ENCODE measurements around the gene CKMT2.

GRCh38 chr5:81203729-81204128, 29.4 kb upstream of the CKMT2 start:
- TF ChIP-seq EZH2 (IDR thresholded peaks at IDR 0.05; ENCODE audit: low read depth, unreplicated experiment) (no peak), CTCF (conservative IDR thresholded peaks at IDR 0.05; ENCODE audit: low read depth in 2 of 2) (no peak), CREB1 (CRISPR knock-in tag; IDR thresholded peaks at IDR 0.05; ENCODE audit: low read depth) (no peak), POLR2AphosphoS5 (IDR thresholded peaks at IDR 0.05; ENCODE audit: low read depth) (no peak), NANOG (IDR thresholded peaks at IDR 0.05; ENCODE audit: borderline replicate concordance) (no peak)

All from GM23338 (cell line).